Activated T-helper 17 cell treated with anti-CD3 and anti-CD28 coated beads, Interleukin-2, amount 50 U/mL, for 72 hours (primary cell): ENCODE results near the gene B3GNT8. TPM values are rescaled to one million over a fixed set of nuclear protein-coding genes. Genes with fewer than 3 reads are reported as not detected.
"Not testable (repeated sequence)": the region's sequence is repeated elsewhere in the genome, so short reads cannot be mapped to it uniquely, and the experiment has no call there.

Source experiments
- ATAC-seq: fragments of 150-1000 bp; cut with Tn5 transposase; replicated peaks from 2 replicates; pipeline ENCODE4 v1.10.0; 2021; ENCODE audit warnings: mild to moderate bottlenecking, moderate library complexity
- H3K27ac Mint-ChIP-seq: one replicate; pipeline ENCODE4 v1.8.0; 2022; ENCODE audit warnings: mixed read lengths
- H3K27me3 Mint-ChIP-seq: one replicate; pipeline ENCODE4 v1.8.0; 2022; ENCODE audit warnings: mixed read lengths
- H3K36me3 Mint-ChIP-seq: one replicate; pipeline ENCODE4 v1.8.0; 2022; ENCODE audit warnings: low read depth, mild to moderate bottlenecking, mixed read lengths
- H3K4me1 Mint-ChIP-seq: one replicate; pipeline ENCODE4 v1.8.0; 2022; ENCODE audit warnings: mixed read lengths
- H3K4me3 Mint-ChIP-seq: one replicate; pipeline ENCODE4 v1.8.0; 2022; ENCODE audit warnings: mild to moderate bottlenecking, mixed read lengths
- H3K9me3 Mint-ChIP-seq: one replicate; pipeline ENCODE4 v1.8.0; 2022; ENCODE audit warnings: mixed read lengths
- total RNA-seq, 2 donors: library from RNA; stranded (reverse); gene quantifications; one replicate each; pipeline ENCODE4 v1.2.3, GENCODE V29; 2022

B3GNT8 gene
- total RNA-seq, 2 donors from 2014 or later: 0.45 to 0.71 TPM

DNA sequence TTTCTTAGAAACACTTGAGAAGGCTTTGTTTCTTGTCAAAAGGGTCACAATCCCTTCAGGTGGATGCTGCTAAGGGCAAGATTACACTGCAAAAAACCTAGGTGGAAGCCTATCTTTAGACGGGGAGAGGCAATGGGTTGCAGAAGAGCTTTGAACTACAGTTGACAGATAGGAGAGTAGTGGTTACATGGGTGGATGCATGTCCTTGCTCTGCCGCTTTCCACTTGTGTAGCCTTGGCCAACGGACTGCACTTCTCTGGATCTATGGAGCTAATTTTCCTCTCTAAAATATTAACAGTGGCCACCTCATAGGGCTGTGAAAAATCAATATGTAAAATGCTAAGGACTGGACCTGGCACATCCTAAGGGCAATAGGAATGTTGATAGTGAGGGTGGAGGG is 28.6 kb downstream of the B3GNT8 start:
- no peaks in the 10 kb centered on the region for H3K9me3 Mint-ChIP-seq
- H3K4me3 Mint-ChIP-seq: peak overlapping the region; percentile 100
- H3K27ac Mint-ChIP-seq: peak overlapping the region; percentile 100
- H3K27me3 Mint-ChIP-seq: no peaks in the 10 kb centered on the region
- ATAC-seq: no peak
- H3K36me3 Mint-ChIP-seq: peaks cover 45% of the 10 kb centered on the region
- H3K4me1 Mint-ChIP-seq: peaks cover 24% of the 10 kb centered on the region

- Mint-ChIP-seq H3K4me3 (peak overlapping the region; percentile 100), H3K9me3 (no peaks in the 10 kb centered on the region)
These were observed 29.1 kb downstream of the B3GNT8 start for GRCh38 chr19:41398050-41398418.

DNA sequence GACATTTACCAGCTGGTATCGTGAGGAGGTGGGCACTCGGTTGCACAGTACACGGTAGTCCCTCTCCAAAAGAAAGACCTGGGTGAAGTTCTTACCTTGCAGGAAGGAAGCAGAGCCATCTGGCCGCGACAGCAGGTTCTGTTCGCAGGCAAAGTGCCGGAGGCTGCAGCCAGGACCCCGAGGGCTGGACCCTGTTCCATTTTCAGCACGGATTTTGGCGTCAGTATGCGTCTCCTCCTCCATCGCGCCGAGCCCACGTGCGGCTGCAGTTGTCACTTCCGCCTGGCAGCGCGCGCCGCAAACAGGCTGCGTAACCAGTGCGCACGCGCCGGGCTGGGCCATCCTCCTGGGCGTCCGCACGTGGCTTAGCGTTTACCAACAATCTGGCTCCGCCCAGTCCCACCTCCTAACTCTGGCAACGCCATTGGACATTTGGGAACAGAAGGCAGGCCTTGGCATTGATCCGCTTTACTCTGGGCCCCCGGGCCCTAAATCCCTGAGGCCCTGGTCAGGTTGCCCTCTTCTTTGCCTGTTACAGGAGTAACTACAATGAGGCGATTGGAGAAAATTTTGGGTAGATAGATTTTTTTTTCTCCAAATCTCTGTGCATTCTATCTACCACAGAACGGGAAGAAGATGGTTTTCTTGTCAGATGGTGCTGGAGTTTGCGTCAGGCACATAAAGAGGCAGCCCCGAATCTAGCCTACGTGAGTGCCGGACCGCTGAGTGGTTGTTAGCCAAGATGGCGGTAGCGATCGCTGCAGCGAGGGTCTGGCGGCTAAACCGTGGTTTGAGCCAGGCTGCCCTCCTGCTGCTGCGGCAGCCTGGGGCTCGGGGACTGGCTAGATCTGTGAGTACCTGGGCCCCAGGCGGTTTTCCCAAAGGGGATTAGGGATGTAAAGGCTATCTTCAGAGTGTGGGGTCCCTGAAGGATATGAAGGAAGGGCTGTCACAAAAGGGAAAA is 29.8 kb downstream of the B3GNT8 start, which contains the start of the genes BCKDHA and EXOSC5:
Gene BCKDHA, plus strand, starts transcription at position 733 of the 964 bp plus-strand sequence. Its CDS starts 10 bp downstream, at position 743.
Gene EXOSC5, minus strand, starts transcription at position 274 of the 964 bp plus-strand sequence. Its CDS starts 31 bp downstream, at position 243.
- H3K27ac Mint-ChIP-seq: peak within 1 kb of the TSS; percentile 100
- no peaks in the 10 kb centered on the region for H3K27me3 Mint-ChIP-seq
- ATAC-seq: peak; percentile 100
- peaks cover 24% of the 10 kb centered on the region for H3K4me1 Mint-ChIP-seq
- peak within 1 kb of the TSS; percentile 100 for H3K4me3 Mint-ChIP-seq
- H3K36me3 Mint-ChIP-seq: peaks cover 54% of the 10 kb centered on the region
- H3K9me3 Mint-ChIP-seq: no peaks in the 10 kb centered on the region

More at GRCh38 chr19:41398050-41398418, 29.1 kb downstream of the B3GNT8 start:
- Mint-ChIP-seq H3K4me1 (peaks cover 24% of the 10 kb centered on the region), H3K27ac (peak overlapping the region; percentile 100), H3K27me3 (no peaks in the 10 kb centered on the region), H3K36me3 (peaks cover 48% of the 10 kb centered on the region)
- no peak for ATAC-seq

DNA sequence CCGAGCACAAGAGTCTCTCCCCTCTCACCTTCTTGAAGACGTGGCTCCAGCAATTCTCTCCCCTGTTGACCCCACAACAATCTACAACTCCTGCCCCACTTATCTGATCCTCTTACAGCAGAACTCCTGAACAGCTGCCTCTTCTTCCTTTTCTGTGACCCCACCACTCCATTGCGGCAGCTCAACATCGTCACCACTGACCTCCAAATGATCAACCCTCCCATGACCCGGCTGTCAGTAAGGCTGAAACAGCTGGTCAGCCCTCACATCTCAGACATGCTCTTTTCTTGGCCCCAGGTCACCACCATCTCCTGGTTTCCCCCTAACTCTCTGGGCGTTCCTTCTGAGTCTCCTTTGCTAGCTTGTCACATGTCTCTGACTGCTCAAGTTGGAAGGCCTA is 31.8 kb downstream of the B3GNT8 start:
- Mint-ChIP-seq H3K27ac (peak overlapping the region; percentile 100), H3K27me3 (no peaks in the 10 kb centered on the region), H3K36me3 (peaks cover 67% of the 10 kb centered on the region), H3K4me3 (peak overlapping the region; percentile 100), H3K9me3 (no peaks in the 10 kb centered on the region), H3K4me1 (peaks cover 24% of the 10 kb centered on the region)
- ATAC-seq: no peak

- Mint-ChIP-seq H3K9me3 (no peaks in the 10 kb centered on the region), H3K27ac (no peak overlapping the region), H3K4me3 (no peak overlapping the region), H3K36me3 (peaks cover 71% of the 10 kb centered on the region), H3K27me3 (no peaks in the 10 kb centered on the region), H3K4me1 (peaks cover 11% of the 10 kb centered on the region)
- no peak for ATAC-seq
These were observed 34.4 kb downstream of the B3GNT8 start for GRCh38 chr19:41392775-41393174.

GRCh38 chr19:41391618-41392017 is 35.6 kb downstream of the B3GNT8 start:
- Mint-ChIP-seq H3K36me3 (peaks cover 71% of the 10 kb centered on the region), H3K27ac (no peak overlapping the region), H3K27me3 (no peaks in the 10 kb centered on the region), H3K4me3 (no peak overlapping the region), H3K4me1 (peaks cover 10% of the 10 kb centered on the region), H3K9me3 (no peaks in the 10 kb centered on the region)
- no peak for ATAC-seq

- H3K4me3 Mint-ChIP-seq: no peak overlapping the region
These were observed 40.7 kb downstream of the B3GNT8 start for GRCh38 chr19:41386442-41386841.

DNA sequence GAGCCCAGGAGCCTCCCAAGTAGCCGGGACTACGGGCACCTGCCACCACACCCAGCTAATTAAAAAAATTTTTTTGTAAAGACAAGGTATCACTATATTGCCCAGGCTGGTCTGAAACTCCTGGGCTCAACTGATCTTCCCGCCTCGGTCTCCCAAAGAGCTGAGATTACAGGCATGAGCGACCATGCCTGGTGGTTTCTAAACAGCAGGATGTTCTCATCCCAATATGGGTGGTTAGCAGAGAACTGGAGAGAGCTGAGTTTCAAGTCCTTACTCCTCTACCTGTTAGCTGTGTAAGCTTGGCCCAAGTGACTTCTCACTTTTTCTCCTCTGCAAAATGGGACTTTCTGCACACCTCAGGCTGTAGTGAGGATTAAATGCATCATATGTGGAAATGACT is 42.8 kb downstream of the B3GNT8 start:
- Mint-ChIP-seq H3K27ac (no peak overlapping the region), H3K9me3 (no peaks in the 10 kb centered on the region), H3K27me3 (no peaks in the 10 kb centered on the region), H3K36me3 (peaks cover 38% of the 10 kb centered on the region), H3K4me3 (no peak overlapping the region), H3K4me1 (peaks cover 5% of the 10 kb centered on the region)
- ATAC-seq: no peak

More at GRCh38 chr19:41386442-41386841, 40.7 kb downstream of the B3GNT8 start:
- Mint-ChIP-seq H3K9me3 (no peaks in the 10 kb centered on the region), H3K27me3 (no peaks in the 10 kb centered on the region), H3K36me3 (peaks cover 59% of the 10 kb centered on the region), H3K27ac (peak overlapping the region; percentile 38), H3K4me1 (peaks cover 5% of the 10 kb centered on the region)
- ATAC-seq: no peak

DNA sequence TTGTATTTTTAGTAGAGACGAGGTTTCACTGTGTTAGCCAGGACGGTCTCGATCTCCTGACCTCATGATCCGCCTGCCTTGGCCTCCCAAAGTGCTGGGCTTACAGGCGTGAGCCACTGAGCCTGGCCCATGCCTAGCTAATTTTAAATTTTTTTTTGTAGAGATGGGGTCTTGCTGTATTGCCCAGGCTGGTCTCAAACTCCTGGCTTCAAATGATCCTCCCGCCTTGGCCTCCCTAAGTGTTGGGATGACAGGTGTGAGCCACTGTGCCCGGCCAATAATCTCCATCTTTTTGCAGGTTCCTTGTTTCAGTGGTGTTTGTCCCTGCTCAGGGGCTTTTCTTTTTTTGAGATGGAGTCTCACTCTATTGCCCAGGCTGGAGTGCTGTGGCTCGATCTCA is 45.6 kb downstream of the B3GNT8 start:
- ATAC-seq, H3K27ac Mint-ChIP-seq, H3K4me3 Mint-ChIP-seq, H3K9me3 Mint-ChIP-seq, H3K27me3 Mint-ChIP-seq: not testable (repeated sequence)
- peaks cover 15% of the 10 kb centered on the region for H3K36me3 Mint-ChIP-seq
- peaks cover 17% of the 10 kb centered on the region for H3K4me1 Mint-ChIP-seq

- H3K36me3 Mint-ChIP-seq: peaks cover 6% of the 10 kb centered on the region
- H3K4me3 Mint-ChIP-seq: no peak overlapping the region
- no peak overlapping the region for H3K27ac Mint-ChIP-seq
- H3K9me3 Mint-ChIP-seq: no peaks in the 10 kb centered on the region
- no peak for ATAC-seq
- peaks cover 12% of the 10 kb centered on the region for H3K4me1 Mint-ChIP-seq
- no peaks in the 10 kb centered on the region for H3K27me3 Mint-ChIP-seq
These were observed 49.0 kb downstream of the B3GNT8 start for GRCh38 chr19:41377977-41378709.

DNA sequence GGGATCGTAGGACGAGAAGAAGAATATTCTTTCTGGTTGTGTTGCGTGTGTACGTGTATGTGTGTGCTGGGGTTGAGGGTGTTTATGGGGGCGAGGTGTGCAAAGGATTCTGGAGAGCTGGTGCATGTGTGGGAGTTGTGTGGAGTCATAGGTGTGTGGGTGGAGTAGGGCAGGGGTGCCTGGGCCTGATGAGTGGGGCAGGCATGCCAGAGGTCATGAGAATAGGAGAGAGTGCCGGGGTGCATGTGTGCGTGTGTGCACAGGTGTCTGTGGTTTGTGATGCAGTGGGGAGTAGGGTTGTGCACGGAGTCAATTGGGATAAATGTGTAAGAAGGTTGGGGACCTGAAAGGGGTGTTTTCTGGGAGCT is 50.2 kb downstream of the B3GNT8 start:
- ATAC-seq: peak; percentile 77
- peak overlapping the region; percentile 33 for H3K27ac Mint-ChIP-seq
- peak overlapping the region; percentile 74 for H3K4me3 Mint-ChIP-seq
- H3K36me3 Mint-ChIP-seq: no peaks in the 10 kb centered on the region
- H3K4me1 Mint-ChIP-seq: peaks cover 12% of the 10 kb centered on the region
- H3K27me3 Mint-ChIP-seq: no peaks in the 10 kb centered on the region
- no peaks in the 10 kb centered on the region for H3K9me3 Mint-ChIP-seq

DNA sequence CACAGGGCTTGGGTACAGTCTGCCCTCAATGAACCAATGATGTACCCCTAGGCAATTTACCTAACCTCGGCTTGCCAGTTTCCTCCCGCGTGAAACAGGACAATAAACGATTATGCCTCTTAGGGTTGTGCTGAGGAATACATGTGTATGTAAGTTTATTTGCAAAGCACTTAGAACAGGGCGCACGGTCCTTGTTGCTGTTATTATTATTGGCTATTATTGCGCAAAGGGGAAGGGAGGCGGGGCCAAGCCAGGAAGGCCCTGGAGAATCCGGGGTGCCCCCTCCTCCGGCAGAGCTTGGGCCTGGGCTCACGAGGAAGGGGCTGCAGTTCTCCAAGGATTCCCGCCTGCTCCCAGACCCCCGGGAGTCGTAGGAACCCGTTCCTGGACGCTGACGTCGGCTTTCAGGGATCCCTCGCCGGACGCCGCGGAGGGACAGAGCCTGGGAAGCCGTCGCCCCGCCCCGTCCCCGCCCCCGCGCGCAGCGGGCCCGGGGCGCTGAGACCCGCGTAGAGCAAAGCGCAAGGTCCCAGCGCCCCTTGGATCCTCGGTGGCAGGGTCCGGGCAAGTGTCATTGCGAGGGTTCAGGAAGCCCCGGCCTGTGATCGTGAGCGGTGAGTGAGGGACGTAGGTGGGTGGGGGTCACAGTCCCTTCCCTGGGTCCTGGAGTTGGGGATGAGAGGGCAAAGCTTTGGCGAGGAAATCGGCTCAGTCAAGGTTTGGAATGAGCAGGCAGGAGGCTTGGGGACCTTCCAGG is 50.8 kb downstream of the B3GNT8 start, which contains the start of gene TMEM91:
Gene TMEM91, plus strand, starts transcription at position 293 of the 757 bp plus-strand sequence. CDS start 1,777 bp downstream, outside the sequence.
- peak; percentile 67 for ATAC-seq
- H3K36me3 Mint-ChIP-seq: no peaks in the 10 kb centered on the region
- H3K9me3 Mint-ChIP-seq: no peaks in the 10 kb centered on the region
- H3K4me1 Mint-ChIP-seq: peaks cover 12% of the 10 kb centered on the region
- peak within 1 kb of the TSS; percentile 74 for H3K4me3 Mint-ChIP-seq
- H3K27ac Mint-ChIP-seq: peak within 1 kb of the TSS; percentile 33
- H3K27me3 Mint-ChIP-seq: no peaks in the 10 kb centered on the region
